Endodermal cell (in vitro differentiated cells): ENCODE results near the gene CHD2. TPM values are rescaled to one million over a fixed set of nuclear protein-coding genes. Genes with fewer than 3 reads are reported as not detected.

Experiments used
- DNase-seq: peaks from one replicate; pipeline ENCODE4 v3.0.0-alpha.2; 2017
- H3K27ac ChIP-seq: 2 replicates; pipeline ENCODE4 v1.5.1; 2013; ENCODE audit warnings: mild to moderate bottlenecking, low read depth, low read length, moderate library complexity
- H3K27me3 ChIP-seq: 2 replicates; pipeline ENCODE4 v1.6.1; 2013; ENCODE audit warnings: mild to moderate bottlenecking, low read length, moderate library complexity; ENCODE audit not compliant: insufficient read depth, control insufficient read depth, poor library complexity, severe bottlenecking
- H3K36me3 ChIP-seq: 2 replicates; pipeline ENCODE4 v1.7.0; 2013; ENCODE audit warnings: mild to moderate bottlenecking, low read length, moderate library complexity; ENCODE audit not compliant: control insufficient read depth, insufficient read depth
- H3K4me1 ChIP-seq: one replicate; pipeline ENCODE4 v1.7.0; 2013; ENCODE audit warnings: low read length; ENCODE audit not compliant: control insufficient read depth, insufficient read depth
- H3K4me3 ChIP-seq: 2 replicates; pipeline ENCODE4 v1.5.1; 2013; ENCODE audit warnings: mild to moderate bottlenecking, low read length, moderate library complexity
- H3K9ac ChIP-seq: 2 replicates; pipeline ENCODE4 v1.6.1; 2013; ENCODE audit warnings: mild to moderate bottlenecking, low read length, moderate library complexity; ENCODE audit not compliant: poor library complexity, severe bottlenecking; ENCODE audit errors: extremely low read depth
- H3K9me3 ChIP-seq: 2 replicates; pipeline ENCODE4 v1.6.1; 2013; ENCODE audit warnings: mild to moderate bottlenecking, low read length, moderate library complexity; ENCODE audit not compliant: control insufficient read depth
- H3K27ac Mint-ChIP-seq: 2 replicates; pipeline ENCODE4 v1.8.0; 2020; ENCODE audit warnings: mixed read lengths
- H3K27me3 Mint-ChIP-seq: 2 replicates; pipeline ENCODE4 v1.8.0; 2021; ENCODE audit warnings: mild to moderate bottlenecking, mixed read lengths; ENCODE audit not compliant: insufficient read depth
- H3K36me3 Mint-ChIP-seq: 2 replicates; pipeline ENCODE4 v1.8.0; 2020; ENCODE audit warnings: low read depth, mixed read lengths
- H3K4me1 Mint-ChIP-seq: 2 replicates; pipeline ENCODE4 v1.8.0; 2020; ENCODE audit warnings: mixed read lengths
- H3K4me3 Mint-ChIP-seq: 2 replicates; pipeline ENCODE4 v1.8.0; 2020; ENCODE audit warnings: mild to moderate bottlenecking, moderate library complexity, mixed read lengths
- H3K9me3 Mint-ChIP-seq: 2 replicates; pipeline ENCODE4 v1.8.0; 2020; ENCODE audit warnings: mild to moderate bottlenecking, mixed read lengths
- CTCF ChIP-seq: fragments of 200-600 bp; sonication (generic); conservative IDR thresholded peaks from 2 replicates; pipeline ENCODE4 v1.5.0; 2021; ENCODE audit warnings: antibody characterized with exemption, mild to moderate bottlenecking
- WGBS, 2 experiments: methylation state at CpG; one replicate each; pipeline versions ENCODE4 v1.1.5 to v1.1.7; 2013; ENCODE audit warnings: missing lambda C conversion rate in 2 of 2, mixed read lengths in 1 of 2; ENCODE audit not compliant: insufficient coverage in 1 of 2, insufficient read length in 1 of 2; 5-methylcytosine and 5-hydroxymethylcytosine counted together
- total RNA-seq, 2 donors: library from RNA; stranded (reverse); fragmentation: NEBNext Ultra II Directional in 1 of 2; extraction: Animal tissue kit (Norgen Biotek cat#: 25700) in 1 of 2; gene quantifications; 2 replicates in 1 of 2; 3 replicates in 1 of 2; pipeline ENCODE4 v1.2.1, GENCODE V29; 2021

Gene CHD2
- total RNA-seq, 2 donors from 2014 or later, result 116 to 127 TPM

GRCh38 chr15:93052090-93052879, 152.2 kb downstream of the CHD2 start:
- 94 to 95% methylated on average over 35 to 39 of the region's 39 CpGs for WGBS, 2 experiments
- TF ChIP-seq CTCF, result peak; percentile 62
- Histone ChIP-seq H3K27ac (no peak overlapping the region), H3K9me3 (no peaks in the 10 kb centered on the region), H3K27me3 (no peaks in the 10 kb centered on the region), H3K9ac (no peak overlapping the region), H3K4me1 (no peaks in the 10 kb centered on the region), H3K4me3 (no peak overlapping the region), H3K36me3 (peaks cover 72% of the 10 kb centered on the region)
- Mint-ChIP-seq H3K36me3 (peaks cover 83% of the 10 kb centered on the region), H3K9me3 (no peaks in the 10 kb centered on the region), H3K4me1 (peaks cover under 1% of the 10 kb centered on the region), H3K4me3 (no peak overlapping the region), H3K27me3 (no peaks in the 10 kb centered on the region), H3K27ac (no peak overlapping the region)
- DNase-seq, result peak; percentile 72

- TF ChIP-seq CTCF, result no peak
Measured at GRCh38 chr15:93055211-93055610, 155.1 kb downstream of the CHD2 start.

GRCh38 chr15:93056836-93057235, 156.7 kb downstream of the CHD2 start:
- no peak for TF ChIP-seq CTCF
- Histone ChIP-seq H3K9ac (no peak overlapping the region), H3K27me3 (no peaks in the 10 kb centered on the region), H3K36me3 (peaks cover 54% of the 10 kb centered on the region), H3K4me3 (no peak overlapping the region), H3K27ac (no peak overlapping the region), H3K4me1 (peaks cover 13% of the 10 kb centered on the region), H3K9me3 (no peaks in the 10 kb centered on the region)
- WGBS, 2 experiments, result 80 to 100% methylated on average over 4 to 7 of the region's 7 CpGs
- H3K4me3 Mint-ChIP-seq, result no peak overlapping the region
- H3K4me1 Mint-ChIP-seq, result peaks cover 28% of the 10 kb centered on the region
- no peaks in the 10 kb centered on the region for H3K9me3 Mint-ChIP-seq
- no peak overlapping the region for H3K27ac Mint-ChIP-seq
- DNase-seq, result no peak
- H3K27me3 Mint-ChIP-seq, result no peaks in the 10 kb centered on the region
- peaks cover 67% of the 10 kb centered on the region for H3K36me3 Mint-ChIP-seq

More at GRCh38 chr15:93055211-93055610, 155.1 kb downstream of the CHD2 start:
- Histone ChIP-seq H3K27me3 (no peaks in the 10 kb centered on the region), H3K9ac (no peak overlapping the region), H3K27ac (no peak overlapping the region), H3K9me3 (no peaks in the 10 kb centered on the region), H3K36me3 (peaks cover 60% of the 10 kb centered on the region), H3K4me3 (no peak overlapping the region), H3K4me1 (peaks cover 3% of the 10 kb centered on the region)
- no peak for DNase-seq
- Mint-ChIP-seq H3K9me3 (no peaks in the 10 kb centered on the region), H3K4me3 (no peak overlapping the region), H3K4me1 (peaks cover 13% of the 10 kb centered on the region), H3K27ac (no peak overlapping the region), H3K36me3 (peaks cover 69% of the 10 kb centered on the region), H3K27me3 (no peaks in the 10 kb centered on the region)
- 95% methylated on average over 8 to 11 of the region's 11 CpGs for WGBS, 2 experiments
